OCI-LY1 (cell line): ENCODE results near the gene USH1C.

ENCODE experiments used
- CTCF ChIP-seq: fragments of 200-600 bp; sonication (generic), shearing (Covaris generic); IDR thresholded peaks from 2 replicates; pipeline ENCODE4 v1.5.1; 2017; ENCODE audit warnings: mild to moderate bottlenecking, antibody characterized with exemption, low read length, moderate library complexity, mixed read lengths
- EZH2 ChIP-seq: fragments of 200-600 bp; sonication (generic), shearing (Covaris generic); IDR thresholded peaks from 2 replicates; pipeline ENCODE4 v1.8.0; 2017; ENCODE audit warnings: borderline replicate concordance, mixed run types, mild to moderate bottlenecking, antibody characterized with exemption, low read length, moderate library complexity, mixed read lengths

GRCh38 chr11:17554487-17554886 is 10.3 kb upstream of the USH1C start:
- no peak for TF ChIP-seq CTCF
- no peak for TF ChIP-seq EZH2
